CMK (cell line): ENCODE measurements around the gene BRF1.
"Not testable (repeated sequence)": the region's sequence is repeated elsewhere in the genome, so short reads cannot be mapped to it uniquely, and the experiment has no call there.

Experiments
- DNase-seq: peaks from one replicate; pipeline ENCODE4 v3.0.0-alpha.2; 2010; ENCODE audit warnings: low read depth

Gene BRF1

DNA sequence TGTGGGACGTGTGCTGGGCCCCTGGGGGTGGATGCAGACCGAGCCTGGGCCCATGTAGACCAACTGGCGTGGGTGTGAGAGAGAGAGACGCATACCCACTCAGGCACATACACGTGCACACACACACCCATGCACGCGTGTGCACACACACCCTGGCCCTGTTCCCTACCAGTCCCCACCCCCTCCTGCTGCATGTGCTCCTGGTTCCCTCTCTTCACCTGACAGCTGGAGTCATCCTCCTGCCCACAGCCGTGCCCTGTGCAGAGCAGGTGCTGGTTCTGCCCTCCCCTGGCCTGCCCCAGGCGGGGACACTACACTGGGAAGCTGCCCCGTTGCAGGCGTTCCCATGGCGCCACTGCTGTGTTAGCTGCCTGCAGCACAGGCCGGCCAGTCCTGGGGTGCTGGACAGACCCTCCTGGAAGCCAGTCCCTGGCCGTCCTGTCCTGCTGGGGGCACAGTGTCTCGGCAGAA, 32.3 kb upstream of the BRF1 start:
- DNase-seq, result no peak

DNA sequence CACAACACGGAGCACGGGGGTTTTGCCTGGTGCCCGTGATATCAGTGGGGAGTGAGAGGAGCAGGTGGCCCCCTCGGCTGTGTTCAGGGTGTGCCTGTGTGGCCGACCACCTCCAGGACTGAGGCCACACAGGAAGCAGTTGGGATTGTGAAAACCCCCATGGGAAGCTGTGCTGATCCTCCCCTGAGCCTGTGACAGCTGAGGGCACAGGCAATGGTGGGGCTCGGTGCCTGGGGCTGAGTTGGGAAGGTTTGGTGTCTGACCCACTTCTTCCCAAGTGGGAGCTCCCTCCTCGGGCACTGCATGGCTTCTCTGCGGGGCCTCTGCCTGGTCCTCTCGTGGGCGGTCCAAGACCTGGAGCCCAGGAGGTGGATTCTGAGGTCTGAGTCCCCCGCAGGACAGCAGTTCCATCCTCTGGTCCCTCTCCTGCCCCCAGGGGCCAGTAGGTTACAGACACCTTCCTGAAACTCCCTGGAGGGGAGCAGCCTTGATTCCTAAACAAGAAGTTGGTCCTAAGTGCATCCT, 31.6 kb upstream of the BRF1 start:
- no peak for DNase-seq

DNA sequence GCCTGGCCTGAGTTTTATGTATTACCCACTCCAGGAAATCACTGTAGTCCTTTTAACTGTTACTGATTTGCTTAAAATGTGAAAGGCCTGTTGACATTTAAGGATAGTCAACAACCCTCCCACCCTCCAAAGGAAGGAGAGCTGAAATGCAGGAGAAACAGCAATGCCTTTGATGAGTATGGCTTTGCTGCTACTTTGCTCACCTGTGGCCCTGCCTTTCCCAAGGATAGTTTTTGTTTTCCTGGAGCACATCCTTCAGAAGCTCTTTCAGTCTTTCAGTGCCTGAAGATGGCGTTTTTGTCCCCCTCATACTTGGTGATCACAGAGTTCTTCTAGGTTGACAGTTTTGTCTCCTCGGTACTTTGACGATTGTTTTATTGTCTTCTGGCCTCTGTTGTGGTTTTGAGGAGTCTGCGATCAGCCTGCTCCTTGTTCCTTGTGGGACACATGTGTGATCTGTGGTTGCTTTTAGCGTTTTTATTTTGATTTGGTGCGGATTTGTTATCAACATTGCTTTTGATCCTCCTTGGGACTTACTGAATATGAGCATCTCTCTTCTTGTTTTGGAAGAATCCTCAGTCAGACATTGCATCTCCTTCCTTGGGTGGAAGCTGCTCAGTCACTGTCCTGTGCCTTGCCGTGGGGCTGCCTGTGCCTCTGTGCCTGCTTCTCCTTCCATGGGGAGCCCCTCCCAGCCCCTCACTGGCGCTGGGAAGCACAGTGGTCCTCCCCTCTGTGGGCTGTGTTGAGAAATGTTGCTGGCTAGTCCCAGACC, 31.0 kb upstream of the BRF1 start:
- no peak for DNase-seq

DNA sequence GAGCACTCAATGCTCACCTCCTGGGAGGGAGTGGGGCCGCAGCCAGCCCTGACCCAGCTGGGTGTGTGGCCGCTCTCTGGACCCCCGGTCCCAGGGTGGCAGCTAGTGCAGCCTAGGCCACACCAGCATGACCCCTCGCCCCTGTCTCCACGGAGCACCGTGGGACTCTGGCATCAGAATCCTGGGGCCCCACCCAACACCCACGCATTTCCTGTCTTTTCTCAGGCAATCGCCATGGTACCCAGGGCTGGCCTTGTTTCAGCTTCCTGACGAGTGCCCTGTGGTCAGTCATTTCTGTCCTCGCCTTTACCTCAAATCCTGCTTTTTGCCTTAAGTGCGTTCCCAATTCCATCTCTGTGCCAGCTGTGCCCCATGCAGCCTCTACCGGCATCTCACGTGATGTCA, 29.7 kb upstream of the BRF1 start:
- no peak for DNase-seq

DNA sequence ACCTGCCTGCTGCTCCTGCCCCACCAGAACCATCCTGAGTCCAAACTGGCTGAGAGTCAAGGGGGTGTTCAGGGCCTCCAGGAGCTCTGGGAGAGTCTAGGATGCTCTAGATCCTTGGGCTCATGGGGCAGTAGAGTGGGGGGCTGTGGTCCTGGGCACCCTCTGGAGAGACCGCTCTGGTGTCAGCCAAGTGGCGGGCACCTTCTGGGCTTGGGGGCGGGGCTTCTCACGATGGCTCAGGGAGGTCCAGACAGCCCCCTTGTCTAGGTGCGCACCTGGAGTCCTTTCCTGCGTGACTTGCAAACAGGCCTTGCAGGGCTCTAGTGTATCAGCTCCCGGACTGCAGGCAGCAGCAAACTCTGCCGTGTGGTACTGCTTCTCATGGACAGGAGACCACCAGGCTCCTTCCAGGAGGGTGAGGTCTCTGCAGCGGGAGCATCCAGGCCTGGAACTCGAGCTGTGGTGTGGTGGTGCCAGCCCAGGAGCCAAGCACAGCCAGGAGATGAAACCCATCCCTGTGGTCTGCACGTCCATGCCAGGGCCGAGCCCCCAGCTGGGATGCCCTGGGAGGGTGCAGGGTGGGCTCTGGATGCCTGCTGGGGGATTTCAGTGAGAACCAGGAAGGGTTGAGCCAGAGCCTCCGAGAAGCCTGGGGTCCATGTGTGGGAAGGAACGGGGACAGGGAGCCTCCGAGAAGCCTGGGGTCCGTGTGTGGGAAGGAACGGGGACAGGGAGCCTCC, 28.8 kb upstream of the BRF1 start:
- no peak for DNase-seq

DNA sequence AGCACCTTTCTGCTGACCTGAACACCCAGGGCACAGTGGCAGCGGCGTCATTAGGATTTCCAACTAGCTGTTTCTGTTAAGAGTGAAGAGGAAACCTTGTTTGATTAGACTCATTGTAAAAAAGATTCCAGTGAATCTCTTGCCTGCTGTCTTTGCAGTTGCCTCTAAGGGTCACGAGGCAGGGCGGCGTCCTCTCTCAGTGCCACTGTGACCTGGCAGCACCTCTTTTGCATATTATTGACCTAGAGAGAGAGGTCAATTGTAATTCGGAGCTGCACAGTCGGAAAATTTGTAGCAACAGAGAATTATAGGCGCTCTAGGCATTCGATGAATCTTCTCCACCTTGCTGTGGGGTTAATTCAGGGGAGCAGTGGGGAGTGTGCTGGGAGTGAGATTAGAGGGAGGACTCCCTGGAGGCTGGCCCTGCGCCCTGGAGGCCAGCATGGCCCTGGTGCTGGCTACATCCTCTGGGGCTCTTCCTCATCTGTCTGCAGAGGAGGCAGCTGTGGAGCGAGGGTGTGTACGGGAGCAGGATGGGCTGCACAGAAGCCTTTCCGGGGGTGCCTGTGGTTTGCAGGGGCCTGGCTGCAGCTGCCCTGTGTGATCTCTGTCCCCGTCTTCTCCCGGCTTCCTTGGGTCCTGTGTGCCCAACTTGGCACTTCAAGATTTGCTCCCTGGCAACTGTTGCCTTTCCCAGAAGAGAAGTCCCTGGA, 28.0 kb upstream of the BRF1 start:
- no peak for DNase-seq

DNA sequence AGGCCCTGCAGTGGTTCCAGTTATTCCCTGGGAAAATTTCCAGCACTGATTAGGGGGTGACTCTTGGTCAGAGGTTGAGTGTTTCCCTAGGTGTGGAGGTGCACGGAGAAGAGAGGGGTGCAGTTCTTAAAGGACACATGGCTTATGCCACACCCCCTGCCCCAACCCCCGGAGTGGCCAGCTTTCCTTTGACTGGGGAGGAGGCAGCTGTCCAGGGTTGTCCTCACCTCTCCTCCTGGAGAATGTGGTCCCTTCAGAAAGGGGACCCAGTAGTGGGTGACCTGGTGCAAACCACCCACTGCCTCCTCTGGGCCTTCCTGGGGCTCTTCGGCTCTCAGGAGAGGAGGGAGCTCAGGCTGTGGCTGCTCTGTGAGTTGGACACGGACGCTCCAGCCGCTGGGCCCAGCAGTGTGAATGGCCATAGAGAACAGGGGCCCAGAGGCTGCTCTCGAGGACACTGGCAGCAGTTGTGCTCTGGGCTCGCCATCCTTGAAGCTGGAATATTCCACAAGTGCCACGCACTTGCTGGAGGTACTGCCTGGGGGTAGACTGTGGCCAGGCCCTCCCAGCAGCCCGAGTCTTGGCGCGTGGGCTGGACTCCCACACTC, 27.4 kb upstream of the BRF1 start:
- DNase-seq, result no peak

DNA sequence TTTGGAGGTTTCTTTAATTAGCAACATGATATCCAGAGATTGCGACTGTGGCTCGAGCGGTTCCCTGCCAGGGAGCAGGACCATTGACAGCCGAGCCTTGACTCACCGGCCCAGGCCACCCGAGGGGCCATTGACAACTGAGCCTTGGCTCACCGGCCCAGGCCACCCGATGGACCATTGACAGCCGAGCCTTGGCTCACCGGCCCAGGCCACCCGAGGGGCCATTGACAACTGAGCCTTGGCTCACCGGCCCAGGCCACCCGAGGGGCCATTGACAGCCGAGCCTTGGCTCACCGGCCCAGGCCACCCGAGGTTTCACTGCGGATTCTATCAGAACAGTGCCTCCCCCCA, 26.9 kb upstream of the BRF1 start:
- not testable (repeated sequence) for DNase-seq

DNA sequence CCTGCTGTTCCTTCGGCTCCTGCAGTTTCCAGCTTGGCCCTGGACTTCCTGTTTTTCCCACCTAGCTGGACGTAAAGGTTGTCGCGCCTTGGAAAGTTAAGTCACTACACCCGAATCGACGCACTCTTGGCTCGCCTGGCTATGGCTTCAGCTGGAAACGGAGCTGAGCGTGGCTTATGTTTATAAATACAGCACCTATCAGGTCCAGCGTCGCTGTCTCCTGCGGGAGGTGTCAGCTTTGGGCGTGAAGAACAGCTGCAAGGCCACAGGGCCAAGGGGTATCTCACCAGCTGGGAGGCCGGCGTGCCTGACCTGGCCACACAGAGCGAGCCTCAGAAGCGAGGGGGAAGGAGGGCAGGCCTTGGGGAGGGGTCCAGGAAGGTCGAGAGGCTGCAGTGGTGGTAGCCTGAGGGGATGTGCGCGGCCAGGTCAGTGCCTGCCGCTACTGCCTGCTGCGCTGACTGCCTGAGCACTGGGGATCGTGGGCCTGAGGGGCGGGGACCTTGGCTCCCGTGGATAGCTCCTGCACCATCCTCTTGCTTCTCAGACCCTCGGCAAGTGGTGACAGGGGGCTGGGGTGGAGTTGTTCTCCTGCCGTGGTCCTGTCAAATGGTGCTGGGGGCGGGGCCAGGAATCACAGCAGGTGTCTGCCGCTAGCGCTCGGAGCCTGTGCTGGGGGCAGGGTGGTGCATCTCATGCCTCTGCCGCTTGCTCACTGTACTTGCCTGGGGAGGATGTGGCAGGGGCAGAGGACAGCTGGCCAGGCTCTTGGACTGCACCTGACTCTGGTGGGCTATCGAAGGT, 26.3 kb upstream of the BRF1 start:
- no peak for DNase-seq

DNA sequence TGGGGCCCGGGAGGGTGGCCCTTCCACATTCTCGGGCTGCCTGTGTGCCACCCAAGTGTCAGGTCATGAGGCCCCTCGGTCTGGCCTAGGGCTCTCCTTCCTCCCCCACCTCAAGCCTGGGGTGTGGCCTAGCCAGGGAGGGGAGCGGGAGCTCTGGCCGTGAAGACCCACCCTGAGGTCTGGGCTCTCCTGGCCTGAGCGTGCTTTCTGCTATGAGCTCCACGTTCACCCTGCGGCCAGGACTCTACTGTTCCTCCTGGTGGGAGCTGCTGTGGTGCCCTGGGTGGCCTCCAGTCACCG, 25.7 kb upstream of the BRF1 start:
- no peak for DNase-seq

DNA sequence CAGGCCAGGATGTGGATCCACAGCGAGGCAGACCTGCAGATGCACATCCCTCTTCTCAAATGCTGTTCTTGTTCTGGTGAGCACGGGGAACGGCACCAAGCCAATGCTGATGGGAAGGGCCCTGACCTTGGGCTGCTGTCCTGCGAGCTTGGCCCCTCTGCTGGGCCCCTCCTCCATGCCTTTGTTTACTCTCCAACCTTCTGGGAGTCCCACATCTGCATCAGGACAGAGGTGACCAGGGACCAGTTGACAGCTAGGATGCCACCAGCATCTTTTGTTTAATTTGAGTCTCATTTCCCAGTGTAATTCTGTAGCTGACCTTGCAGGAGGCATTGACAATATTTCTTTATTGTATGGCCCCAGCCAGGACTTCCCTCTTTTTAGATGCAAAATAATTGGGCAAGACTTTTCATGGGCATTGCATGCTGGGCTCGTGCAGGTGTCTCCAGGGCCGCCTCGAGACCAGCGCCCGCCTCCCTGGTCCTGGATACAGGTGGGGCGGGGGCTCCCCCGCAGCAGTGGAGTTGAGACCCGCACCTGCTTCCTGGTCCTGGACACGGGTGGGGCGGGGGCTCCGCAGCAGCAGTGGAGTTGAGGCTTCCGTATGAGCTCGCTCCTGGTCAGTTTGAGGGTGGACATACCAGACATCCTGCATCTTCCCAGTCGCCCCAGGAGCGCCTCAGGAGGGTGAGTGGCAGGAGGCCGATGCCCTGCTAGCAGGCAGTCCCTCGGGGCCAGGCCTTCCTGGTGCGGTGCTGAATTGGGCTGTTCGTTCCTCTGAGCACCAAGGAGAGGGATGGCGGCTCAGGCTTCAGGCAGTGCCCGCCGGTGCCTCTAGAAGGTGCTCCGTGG, 25.1 kb upstream of the BRF1 start:
- no peak for DNase-seq

DNA sequence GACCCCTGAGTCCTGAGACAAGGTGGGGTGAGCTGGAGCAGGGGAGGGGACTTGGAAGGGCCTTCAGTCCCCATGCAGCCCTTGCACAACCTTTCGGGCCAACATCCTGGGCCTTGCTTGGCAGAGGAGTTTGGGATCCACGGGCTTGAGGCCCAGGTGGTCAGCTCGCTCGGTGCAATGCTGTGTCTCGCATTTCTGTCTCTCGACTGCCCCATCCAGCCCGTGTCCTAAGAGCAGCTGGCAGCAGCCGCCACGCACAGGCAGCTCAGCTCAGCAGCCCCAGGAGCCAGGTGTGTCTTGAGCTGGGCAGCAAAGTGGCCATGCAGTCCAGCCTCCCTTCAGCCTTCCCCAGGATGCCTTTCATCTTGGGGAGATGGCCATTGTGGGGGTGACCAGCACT, 24.5 kb upstream of the BRF1 start:
- no peak for DNase-seq

DNA sequence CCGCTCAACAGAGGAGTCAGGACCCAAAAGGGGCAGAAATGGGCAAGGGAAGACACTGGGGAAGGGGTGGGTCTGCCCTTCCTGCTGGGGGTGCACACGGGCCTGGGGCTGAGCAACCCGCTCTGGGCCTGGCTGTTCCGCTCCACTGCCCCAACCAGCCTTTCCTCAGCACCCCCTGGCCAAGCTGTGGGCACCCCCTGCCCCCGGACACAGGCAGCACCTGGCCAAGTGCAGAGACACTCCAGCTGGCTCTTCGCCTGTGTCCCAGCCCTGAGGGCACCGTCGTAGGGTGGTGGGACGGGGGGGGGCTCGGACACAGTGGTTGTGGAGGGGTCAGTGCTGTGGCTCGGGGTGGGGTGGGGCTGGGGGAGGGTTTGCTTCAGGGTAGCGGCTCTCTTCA, 24.1 kb upstream of the BRF1 start:
- no peak for DNase-seq

DNA sequence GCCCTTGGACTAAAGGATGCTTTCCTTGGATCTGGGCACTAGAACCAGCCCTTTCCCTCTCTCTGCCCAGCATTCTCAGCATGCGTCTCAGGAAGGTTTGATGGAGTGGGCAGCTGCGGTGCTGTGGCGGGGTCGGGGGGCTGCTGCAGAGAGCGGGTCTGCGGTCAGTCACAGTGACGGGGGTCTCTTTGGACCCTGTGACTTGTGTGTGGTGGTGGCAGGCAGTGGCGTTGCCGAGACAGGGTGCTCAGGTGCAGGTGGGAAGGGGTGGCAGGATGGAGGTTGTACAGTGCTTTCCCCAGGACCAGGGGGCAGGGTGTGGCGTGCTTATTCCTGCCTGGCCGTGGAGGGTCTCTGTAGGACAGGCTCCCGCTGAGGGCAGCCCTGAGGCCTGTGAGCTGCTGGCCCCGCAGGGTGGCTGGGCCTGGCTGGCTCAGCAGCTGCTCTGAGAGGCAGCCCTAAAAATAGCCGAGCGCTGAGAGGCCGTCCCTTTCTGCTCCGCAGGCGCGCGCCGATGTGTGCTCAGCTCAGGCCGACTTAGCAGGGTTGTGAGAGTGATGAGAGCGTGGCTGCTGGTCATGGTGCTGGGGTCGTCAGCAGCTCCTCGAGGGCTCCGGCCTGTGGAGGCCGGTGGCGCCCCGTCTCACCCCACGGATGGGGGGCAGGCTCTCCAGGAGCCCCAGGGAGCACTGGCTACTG, 23.4 kb upstream of the BRF1 start:
- no peak for DNase-seq

DNA sequence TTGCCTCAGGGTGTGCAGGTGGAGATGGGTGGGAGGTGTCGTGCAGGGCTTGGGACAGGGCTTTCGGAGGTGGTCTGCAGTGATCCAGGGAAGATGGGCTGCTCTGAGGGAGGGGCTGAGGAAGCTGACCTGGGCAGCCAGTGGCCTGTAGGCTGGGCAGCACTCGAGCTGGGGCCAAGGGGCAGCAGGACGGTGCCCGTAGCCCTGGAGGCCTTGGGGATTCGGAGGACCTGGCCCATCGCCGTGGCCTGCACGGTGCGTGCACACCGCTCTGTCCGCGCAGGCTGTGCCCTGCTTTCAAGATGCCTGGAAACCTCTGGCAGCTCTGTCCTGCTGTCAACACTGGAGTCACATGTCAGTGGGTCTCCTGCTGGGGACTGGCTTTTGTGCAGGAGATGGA, 22.9 kb upstream of the BRF1 start:
- no peak for DNase-seq

DNA sequence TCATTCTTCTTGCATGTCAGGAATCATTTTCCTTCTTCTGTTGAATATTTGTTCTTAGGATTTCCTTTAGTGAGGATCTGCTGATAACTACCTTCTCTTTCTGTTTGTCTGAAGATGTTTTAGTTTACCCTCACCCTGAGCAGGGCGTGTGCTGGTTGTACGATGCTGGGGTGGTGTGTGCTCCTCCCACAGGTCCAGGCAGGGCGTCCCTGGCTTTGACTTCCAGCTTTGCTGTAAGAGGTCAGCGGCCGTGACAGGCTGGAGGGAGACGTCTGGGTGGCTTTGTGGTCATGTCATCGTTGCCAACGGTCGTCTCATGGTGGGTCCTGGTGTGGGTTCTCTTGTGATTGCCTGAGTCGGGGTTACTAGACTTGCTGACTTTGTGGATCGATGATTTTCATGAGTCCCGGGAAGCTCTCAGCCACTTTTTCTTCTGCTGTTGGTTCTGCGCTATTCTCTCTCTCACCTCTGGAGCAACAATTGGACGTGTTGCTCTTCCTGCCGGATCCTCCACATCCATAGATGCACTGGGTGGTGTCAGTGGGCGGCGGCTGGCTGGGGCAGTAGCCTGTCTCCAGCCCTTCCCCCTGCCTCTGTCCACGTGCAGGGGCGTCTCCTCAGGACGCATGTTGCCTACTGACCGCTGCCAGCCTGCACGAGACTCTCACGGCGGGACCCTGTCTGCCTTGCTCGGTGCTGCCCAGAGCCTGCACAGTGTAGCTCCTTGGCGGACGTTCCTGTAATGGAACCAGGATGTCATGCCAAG, 22.2 kb upstream of the BRF1 start:
- no peak for DNase-seq

DNA sequence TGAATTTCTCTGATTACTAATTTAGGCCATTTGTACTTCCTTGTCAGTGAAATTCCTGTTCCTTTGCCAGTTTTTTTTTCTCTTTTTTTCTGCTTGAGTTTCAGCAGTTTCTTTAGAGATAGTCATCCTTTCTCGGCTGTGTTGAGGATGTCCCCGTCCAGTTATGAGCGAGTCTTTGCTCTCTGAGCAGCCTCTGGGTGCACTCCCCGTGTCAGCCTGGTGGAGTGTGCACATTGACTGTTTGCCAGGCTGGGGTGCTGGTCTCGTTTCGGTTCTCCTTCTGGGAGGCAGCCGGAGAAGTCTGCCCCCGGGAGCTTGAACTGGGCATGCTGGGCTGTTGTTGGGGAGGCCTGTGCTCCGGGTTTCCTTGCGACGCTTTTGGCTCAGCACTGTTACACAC, 16.7 kb upstream of the BRF1 start:
- DNase-seq, result no peak

DNA sequence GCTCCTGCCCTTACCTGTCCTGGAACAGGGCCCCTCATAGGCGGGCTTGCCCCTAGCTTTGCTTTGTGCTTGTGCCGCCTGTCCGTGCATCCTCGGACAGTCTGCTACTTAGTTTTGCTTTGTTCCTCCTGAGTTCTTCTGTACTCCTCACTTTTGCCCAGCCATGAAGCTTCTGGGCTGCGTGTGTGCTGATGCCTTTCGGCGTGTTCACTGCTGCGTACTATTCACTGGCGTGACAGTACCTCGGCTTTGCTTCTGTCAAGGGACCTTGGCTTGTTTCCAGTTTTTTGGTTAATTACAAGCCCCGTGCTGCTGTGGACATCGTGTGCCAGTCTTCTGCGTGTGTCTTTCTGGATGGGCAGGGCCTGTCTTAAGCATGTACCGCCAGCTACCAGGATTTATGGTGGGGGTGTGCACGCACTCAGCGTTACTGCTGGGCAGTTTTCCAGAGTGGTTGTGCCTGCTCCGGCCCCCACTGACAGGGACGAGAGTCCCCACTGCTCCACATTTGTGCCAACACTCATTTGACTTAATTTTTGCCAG, 16.2 kb upstream of the BRF1 start:
- DNase-seq, result no peak

DNA sequence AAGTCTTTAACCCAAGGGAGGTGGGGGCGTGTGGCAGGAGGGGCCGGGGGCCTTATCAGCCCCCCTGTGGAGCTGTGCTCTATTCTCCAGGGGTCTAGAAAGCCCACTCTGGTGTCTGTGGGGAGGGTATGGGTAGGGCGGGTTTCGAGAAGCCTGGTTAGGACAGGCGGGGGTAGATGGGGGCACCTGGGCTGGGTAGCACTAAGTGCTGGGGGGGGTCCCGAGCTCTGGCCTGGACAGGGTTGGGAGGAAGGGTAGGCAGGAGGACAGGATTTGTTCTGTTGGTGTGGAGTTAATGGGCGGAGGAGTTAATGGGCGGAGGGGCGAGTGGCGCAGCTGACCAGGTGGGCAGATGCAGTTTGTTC, 15.8 kb upstream of the BRF1 start:
- DNase-seq, result no peak
